Activated CD8-positive, alpha-beta memory T cell treated with anti-CD3 and anti-CD28 coated beads, Interleukin-2, amount 50 U/mL, for 1 hour (primary cell): Measurements from ENCODE around the gene PTOV1.
"Not testable (repeated sequence)": the region's sequence is repeated elsewhere in the genome, so short reads cannot be mapped to it uniquely, and the experiment has no call there.

Experiments
- DNase-seq: peaks from one replicate; pipeline ENCODE4 v3.0.0-alpha.2; 2020; ENCODE audit errors: extremely low read depth

Gene PTOV1

DNA sequence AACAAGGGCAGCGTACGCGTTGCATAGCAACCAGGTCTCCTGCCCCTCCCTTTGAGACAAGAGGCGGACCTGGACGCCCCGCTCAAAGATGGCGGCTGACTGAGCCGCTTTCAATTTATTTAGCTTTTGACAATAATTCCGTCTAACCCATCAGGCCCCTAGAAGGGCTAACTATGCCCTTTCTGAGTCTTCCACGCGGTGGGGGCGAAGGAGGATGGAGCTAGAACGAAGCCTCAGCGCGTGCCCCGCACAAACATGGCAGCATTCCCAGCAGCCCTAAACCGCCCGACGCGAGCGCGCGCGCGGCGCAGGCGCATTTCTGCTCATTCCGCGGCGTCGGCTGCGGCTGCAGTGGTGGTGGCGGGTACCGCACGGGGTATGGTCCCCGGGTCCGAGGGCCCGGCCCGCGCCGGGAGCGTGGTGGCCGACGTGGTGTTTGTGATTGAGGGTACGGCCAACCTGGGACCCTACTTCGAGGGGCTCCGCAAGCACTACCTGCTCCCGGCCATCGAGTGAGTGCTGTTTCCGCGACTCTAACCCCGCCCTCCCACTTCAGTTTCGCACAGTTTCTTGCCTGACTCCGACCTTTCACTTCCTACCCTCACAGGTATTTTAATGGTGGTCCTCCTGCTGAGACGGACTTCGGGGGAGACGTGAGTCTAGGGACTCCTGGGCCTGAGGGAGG is 32.9 kb upstream of the PTOV1 start, which contains the start of gene MED25:
MED25 (plus strand) TSS at position 326 of the 685 bp plus-strand sequence; CDS start at position 379, 53 bp downstream.
- DNase-seq: peak; percentile 75

DNA sequence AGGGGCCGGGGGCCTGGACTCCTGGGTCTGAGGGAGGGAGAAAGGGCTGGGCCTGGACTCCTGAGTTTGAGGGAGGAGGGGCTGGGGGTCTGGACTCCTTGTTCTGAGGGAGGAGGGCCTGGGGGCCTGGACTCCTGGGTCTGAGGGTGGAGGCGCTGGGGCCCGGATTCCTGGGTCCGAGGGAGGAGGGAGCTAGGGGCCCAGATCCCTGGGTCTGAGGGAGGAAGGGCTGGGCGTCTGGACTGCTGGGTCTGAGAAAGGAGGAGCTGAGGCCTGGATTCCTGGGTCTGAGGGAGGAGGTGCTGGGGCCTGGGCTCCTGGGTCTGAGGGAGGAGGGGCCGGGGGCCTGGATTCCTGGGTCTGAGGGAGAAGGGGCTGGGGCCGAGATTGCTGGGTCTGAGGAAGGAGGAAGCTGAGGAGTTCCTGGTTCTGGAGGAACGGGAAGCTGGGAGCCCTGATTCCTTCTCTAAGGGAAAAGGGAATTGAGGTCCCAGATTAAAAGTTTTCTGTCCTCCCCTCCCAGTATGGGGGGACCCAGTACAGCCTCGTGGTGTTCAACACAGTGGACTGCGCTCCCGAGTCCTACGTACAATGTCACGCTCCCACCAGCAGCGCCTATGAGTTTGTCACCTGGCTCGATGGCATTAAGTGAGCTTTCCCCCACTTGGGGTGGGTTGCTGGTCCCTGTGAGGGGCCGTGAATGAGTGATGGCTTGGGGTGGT is 32.1 kb upstream of the PTOV1 start:
- no peak for DNase-seq

DNA sequence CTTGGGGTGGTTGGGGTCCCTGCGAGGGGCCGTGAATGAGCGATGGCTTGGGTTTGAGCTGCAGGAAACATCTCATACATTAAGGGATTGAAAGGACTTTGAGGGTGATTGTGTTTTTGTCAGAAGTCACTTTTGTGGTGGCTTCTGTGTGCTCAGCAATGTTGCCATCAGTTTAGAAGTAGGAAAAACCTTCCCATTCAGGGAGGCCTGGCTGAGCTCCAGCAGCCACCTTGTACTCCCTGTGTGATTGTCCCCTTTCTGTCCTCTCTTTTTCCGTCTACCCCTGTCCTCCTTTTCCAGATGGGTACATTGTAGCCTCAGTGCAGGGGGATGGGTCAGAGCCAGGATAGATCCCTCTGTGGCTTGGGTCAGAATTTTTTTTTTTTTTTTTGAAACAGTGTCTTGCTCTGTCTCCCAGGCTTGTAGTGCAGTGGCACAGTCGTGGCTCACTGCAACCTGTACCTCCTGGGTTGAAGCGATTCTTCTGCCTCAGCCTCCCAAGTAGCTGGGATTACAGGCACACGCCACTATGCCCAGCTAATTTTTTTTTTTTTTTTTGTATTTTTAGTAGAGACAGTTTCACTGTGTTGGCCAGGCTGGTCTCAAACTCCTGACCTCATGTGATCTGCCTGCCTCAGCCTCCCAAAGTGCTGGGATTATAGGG is 31.4 kb upstream of the PTOV1 start:
- not testable (repeated sequence) for DNase-seq

DNA sequence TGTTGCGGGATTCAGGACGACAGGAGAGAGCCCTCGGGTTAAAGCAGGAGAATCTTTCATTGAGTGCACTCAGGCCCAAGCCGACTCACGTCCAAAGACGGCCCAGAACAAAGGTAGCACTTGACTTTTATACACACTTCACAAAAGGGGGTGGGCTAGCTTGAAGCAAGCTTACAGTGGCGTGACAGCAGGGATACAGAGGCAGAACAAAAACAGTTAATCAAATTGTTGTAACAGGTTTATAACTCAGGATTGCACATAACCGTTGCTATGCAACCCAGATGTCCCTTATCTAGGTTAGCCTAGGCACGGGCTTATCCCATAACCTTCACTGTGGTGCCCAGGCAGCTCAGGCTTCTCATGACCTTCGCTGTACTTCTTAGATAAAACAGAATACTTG is 30.8 kb upstream of the PTOV1 start:
- DNase-seq: no peak

DNA sequence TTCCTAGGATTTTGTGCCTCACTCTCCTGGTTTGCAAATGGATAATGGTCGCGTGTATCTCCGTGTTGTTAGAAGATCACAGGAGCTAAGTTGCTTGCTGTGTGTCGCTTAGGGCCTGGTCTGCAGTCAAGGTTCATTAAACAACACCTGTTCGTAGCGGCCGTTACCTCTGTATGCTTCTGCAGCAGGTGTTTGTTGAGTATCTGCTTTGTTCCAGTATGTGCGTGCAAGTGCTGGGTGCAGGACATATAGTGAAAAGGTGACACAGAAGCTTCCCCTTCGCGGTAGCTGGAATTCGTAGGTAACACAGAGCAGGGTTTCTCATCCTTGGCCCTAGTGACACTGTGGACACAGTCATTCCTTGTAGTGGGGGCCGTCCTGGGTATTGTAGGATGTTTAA is 27.5 kb upstream of the PTOV1 start:
- no peak for DNase-seq

DNA sequence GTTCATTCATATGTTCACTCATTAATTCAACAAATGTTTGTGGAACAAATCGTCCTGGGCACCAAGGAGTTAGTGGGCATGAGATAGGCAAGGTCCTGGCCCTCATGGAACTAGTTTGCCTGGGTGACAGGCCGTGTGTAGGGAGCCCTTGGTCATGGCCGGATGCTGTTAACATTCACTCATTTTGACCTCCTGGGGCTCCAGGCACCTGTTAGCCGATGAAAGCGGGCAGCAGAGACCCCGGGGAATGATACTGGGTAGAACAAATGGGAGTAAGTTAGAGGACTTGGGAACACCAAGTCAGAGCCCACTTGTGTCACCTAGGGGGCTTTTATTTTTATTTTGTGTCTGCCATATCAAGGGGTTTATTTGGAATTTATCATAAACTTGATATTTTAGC is 26.3 kb upstream of the PTOV1 start:
- no peak for DNase-seq

DNA sequence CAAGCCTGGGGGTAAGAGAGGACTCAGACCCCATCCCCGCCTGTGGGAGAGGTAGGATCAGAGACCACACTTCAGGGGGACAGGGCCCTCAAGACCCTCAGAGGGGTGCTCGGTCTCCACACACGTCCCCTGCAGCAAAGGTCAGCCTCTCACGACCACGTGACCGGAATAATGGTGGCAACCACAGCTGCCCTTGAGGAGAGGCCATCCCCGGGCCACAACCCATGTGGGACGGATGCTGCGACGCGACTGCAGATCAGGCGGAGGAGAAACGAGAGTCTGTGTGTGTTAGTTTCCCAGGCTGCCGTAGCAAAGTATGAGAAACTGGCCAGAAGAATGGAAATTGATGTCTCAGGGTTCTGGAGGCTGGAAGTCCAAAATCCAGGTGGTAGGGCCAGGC is 23.9 kb upstream of the PTOV1 start:
- DNase-seq: no peak

DNA sequence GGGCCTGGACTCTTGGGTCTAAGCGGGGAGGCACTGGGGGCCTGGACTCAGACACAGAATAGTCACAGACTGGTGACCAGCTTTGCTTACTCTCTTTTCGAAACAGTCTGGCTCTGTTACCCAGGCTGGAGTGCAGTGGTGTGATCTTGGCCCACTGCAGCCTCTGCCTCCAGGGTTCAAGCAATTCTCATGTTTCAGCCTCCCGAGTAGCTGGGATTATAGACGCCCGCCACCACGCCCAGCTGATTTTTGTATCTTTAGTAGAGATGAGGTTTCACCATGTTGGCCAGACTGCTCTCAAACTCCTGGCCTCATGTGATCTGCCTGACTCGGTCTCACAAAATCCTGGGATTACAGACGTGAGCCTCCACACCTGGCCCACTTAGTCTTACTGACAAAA is 21.8 kb upstream of the PTOV1 start:
- DNase-seq: no peak

DNA sequence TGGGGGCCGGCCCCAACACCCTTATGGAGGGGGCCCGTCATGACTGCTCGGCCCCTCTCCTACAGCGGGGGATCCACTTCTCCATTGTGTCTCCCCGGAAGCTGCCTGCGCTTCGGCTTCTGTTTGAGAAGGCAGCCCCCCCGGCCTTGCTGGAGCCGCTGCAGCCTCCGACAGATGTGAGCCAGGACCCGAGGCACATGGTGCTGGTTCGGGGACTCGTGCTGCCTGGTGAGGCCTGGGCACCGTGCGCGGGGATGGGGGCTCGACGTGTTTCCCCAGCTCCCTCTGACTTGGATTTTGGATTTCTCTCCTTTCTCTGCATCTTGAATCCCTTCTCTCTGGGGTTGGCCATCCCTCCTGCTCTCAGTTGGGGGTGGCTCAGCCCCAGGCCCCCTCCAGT is 21.2 kb upstream of the PTOV1 start:
- no peak for DNase-seq

DNA sequence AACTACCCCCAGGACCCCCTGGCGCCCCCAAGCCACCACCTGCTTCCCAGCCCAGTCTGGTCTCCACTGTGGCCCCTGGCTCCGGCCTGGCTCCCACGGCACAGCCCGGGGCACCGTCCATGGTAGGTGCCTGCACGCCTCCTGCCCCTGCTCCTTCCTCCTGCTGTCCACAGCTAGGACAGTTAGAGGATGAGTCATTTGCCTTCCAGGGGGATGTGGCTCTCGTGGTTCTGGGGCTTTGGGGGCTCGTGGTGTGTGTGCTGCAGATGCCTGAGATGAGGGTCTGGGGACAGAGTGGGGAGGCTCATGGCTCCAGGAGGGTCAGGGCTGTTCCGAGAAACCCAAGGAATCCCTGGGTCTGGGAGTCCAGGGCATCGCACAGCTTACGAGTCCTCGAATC is 20.2 kb upstream of the PTOV1 start:
- DNase-seq: no peak

DNA sequence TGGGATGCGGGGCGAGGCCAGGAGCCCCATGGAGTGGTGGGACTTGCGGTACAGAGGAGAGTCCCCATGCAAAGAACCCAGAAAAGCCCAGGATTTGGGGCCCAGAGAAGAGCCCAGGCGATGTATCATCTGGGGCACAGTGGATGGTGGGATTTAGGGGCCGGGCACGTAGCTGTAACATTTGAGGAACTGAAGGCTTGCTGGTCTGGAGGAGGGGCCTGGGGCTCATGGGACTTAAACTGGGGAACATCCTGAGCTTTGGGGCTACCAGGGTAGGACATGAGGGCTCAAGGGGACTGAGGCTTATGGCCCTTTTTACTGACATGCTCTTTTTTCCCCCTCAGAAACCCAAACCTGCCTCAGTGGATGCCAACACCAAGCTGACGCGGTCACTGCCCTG is 19.4 kb upstream of the PTOV1 start:
- DNase-seq: no peak

DNA sequence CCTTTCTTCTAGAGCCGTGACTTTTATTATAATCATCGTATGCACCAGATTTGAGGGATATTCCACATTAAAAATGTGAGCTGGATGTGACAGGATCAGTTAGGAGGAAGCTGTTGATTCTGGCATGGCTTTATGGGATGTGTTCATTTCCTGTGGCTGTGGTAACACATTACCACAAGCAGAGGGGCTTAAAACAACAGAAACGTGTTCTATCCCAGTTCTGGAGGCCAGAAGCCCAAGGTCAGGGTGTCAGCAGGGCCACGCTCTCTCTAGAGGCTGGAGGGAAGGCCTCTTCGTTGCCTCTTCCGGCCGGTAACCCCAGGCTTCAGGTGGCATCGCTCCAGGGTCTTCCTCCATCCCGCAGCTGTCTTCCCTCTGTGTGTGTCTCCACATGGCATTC is 18.4 kb upstream of the PTOV1 start:
- DNase-seq: no peak

DNA sequence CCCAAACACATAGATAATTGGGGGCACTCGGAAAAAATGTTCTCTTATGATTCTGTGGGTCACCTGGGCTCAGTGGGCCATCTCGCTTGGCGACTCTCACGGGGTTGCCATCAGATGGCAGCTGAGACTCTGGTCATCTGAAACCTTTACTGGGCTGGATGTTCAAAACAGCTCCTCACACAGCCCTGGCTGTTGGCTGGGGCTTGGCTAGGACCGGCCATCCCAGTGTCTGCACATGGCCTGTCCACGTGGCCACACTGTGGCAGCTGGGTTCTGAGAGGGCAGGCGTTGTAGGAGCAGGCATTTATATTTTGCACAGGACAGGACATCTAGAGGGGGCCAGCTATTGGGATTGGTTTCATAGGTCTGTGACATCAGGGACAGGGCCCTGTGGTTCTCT is 17.4 kb upstream of the PTOV1 start:
- no peak for DNase-seq

DNA sequence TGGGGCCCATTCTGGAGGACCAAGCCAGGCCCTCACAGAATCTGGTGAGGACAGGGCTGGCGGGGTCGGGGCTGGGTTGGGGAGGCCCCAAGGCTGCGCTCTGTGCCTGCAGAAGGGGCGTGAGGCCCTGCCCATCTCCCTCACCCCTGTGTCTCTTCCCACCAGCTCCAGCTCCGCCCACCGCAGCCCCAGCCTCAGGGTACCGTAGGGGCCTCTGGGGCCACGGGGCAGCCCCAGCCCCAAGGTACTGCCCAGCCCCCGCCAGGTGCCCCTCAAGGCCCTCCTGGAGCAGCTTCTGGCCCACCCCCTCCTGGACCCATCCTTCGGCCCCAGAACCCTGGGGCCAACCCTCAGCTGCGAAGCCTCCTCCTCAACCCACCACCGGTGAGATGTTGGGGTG is 15.4 kb upstream of the PTOV1 start:
- no peak for DNase-seq

DNA sequence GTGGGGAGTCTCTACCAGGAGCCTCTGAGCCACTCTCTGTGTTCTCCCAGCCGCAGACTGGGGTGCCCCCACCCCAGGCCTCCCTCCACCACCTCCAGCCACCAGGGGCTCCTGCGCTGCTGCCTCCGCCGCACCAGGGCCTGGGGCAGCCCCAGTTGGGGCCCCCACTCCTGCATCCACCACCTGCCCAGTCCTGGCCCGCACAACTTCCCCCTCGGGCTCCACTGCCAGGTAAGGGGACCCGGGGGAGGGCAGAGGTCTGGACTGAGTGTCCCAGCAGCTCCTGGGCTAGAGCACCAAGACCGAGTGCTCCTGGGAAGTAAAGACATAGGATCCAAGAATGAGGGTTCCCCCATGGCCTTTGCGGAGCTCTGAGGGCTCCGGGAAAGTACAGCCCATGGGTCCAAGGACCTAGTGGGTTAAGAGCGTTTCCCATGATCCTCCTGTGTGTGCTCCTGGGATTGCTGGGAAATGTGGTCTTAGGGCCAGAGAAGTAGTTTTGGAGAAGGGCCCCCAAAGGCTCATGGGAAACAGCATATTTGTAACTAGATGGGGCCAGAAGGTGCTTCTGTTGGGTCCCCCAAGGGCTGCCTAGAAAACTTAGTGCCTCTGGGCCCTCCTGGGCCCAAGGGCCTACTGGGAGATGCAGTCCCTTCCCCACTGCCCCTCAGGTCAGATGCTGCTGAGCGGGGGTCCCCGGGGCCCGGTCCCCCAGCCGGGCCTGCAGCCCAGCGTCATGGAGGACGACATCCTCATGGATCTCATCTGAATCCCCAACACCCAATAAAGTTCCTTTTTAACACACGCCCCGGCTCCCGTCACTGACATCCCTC is 14.6 kb upstream of the PTOV1 start:
- no peak for DNase-seq

DNA sequence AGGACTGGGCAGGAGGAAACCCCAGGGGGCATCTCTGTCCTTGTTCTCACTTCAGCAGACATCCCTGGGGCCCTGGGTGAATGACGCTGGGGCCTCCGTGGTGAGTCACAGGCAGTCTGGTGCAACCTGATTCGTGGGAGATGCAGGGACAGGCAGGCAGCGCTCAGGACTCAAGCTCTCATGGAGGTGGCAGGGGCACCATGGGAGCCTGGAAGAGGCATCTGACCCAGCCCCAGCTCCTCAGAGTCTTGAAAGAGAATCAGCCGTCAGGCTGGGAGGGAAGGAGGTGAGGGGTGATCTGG is 14.0 kb upstream of the PTOV1 start:
- DNase-seq: no peak

DNA sequence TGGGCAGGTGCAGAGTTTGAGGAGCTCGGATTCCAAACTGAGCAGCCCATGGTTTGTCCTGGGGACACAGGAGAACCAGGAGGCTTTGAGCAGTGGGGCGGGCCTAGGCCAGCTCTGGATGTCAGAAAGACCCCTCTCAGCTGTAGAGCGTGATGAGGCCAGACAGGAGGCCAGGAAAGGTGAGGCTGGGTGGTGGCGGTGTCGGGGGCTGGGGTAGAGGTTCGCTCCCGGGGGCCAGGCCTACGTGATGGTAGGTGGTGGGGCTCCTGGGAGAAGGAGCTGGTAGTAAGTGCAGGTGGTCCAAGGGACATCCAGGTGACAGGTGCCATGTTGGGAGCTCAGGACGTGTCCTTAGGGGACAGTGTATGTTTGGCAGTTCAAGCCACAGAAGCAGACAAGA is 13.5 kb upstream of the PTOV1 start:
- DNase-seq: no peak

DNA sequence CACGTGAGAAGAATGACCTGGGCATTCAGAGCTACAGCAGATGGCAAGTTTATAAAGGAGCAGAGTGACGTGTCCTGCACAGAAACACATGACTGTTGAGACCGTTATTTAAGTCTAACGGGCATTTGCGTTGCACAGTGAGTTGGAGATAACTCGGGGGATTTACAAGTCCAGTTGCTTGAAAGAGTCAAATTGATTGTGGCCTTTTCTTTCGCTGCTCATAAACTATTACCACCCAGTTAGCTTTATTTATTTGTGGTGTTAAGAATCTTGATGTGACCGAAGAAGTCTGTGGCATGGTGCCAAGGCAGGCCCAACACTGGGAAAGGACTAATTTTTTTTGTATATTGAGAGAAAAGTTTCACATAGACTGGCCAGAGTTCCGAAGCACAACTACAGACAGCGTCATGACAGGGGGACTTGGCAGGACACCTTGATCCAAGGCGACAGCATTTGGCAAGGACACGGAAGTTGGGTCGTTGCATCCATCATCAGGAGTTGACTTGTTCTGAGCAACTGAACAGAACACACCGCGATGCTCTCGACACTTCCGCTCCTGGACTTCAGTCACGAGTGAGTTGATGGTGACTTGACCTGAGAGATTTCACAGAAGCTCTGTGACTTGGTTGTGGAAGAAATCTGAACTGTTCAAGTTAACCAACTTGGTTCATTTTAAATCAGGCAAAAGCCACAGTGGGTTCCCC is 11.9 kb upstream of the PTOV1 start:
- DNase-seq: no peak

DNA sequence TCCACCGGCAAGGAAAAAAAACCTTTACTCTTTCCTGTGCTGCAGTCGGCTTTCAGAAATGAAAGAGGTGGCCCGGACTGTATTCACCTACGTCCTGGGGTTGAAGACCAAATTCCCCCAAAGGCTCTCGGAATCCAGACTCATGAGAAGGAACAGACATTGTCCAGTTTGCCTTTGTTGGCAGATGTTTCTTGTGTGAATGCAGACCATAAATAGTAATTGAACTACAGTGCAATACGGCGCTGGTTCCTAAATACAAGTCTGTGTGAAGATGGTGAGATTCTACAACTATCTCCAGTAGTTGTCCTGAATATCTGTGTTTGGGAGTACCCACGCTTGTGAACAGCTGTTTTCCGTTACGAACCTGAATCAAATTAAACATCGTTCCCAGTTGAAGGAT is 11.2 kb upstream of the PTOV1 start:
- no peak for DNase-seq

DNA sequence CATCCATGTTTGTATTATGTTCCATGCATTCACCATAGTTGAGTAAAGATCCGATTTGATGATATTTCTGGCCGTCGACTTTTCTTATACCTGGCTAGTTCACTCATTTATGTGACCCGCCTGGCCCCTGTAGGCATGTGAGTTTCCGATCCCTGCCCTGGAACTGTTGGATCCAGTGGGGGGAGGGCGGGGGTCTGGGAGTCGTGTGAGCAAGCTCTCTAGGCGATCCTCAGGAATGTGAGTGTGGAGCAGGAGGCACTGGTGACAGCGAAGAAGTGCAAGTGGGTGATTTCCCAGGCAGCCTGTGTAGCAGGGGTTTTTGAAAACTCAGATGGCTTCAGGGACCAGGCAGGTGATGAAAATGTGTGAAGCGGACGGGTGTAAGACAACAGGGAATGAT is 10.6 kb upstream of the PTOV1 start:
- no peak for DNase-seq

DNA sequence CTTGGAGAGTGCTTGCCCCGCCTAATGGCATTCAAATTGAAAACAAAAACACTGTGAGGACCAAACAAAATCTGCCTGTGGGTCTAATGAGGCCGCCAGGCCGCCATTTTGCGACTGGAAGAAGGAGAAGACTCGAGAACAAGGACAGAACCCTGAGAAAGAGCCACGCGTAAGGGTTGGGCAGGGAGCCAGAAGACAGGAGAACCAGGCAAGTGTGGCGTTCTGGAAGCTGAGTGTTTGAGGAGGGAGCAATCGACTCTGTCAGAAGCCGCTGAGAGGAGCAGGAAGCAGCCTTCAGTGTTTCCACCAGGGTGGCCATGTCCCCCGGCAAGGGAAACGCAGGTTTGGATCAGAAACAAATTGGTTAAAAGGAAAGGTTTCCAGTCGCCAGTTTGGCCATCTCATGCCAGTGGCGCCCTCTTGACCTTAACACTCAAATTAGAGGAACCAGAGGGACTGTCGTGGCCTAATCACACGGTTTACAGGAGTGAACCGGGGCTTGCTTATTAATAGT is 10.2 kb upstream of the PTOV1 start:
- DNase-seq: no peak

DNA sequence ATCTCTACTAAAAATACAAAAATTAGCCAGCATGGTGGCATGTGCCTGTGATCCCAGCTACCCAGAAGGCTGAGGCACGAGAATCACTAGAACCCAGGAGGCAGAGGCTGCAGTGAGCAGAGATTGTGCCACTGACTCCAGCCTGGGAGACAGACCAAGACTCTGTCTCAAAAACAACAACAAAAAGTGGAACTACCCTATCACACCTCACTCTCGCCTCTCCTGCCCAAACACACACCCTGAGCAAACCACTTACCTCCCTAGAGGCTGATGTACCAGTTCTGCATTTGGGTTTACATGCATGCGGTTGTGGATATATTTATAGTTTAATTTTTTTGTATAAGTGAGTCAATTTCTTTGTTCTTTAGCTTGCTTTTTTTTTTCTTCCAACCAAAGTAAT is 7.7 kb upstream of the PTOV1 start:
- no peak for DNase-seq
